ENCODE results near the gene DYNLL2. TPM values are rescaled to one million over a fixed set of nuclear protein-coding genes. Genes with fewer than 3 reads are reported as not detected.
"Not testable (repeated sequence)": the region's sequence is repeated elsewhere in the genome, so short reads cannot be mapped to it uniquely, and the experiment has no call there.

DYNLL2 gene
- total RNA-seq, result 81.4 TPM
- long read RNA-seq, full-length matches to known transcripts, result 2 of 18 reads
- long read RNA-seq, partial matches to known transcripts, result 0 of 18 reads
- long read RNA-seq, other reads (novel, unspliced or antisense), result 16 of 18 reads

- ATAC-seq (peak; percentile 94), DNase-seq (ENCODE audit: missing footprints) (peak; percentile 98)
- intact Hi-C loops (cut with DNase I), result loop anchor here (1.0 kb wide), 1 partner anchor 76 kb away; the partner anchor contains the start of gene SRSF1
Measured at GRCh38 chr17:58082870-58083490, at the start of gene DYNLL2. DYNLL2 (plus strand) TSS chr17:58083419; CDS start chr17:58087091, 3,672 bp downstream.

GRCh38 chr17:58039975-58040374 is 43.2 kb upstream of the DYNLL2 start:
- DNase-seq (ENCODE audit: missing footprints), result no peak
- no peak for ATAC-seq
- intact Hi-C loops (cut with DNase I), result no loop called here

- intact Hi-C loops (cut with DNase I), result no loop called here
- DNase-seq (ENCODE audit: missing footprints), result no peak
- no peak for ATAC-seq
Measured at GRCh38 chr17:58040386-58040785, 42.8 kb upstream of the DYNLL2 start.

- DNase-seq (ENCODE audit: missing footprints), result no peak
- ATAC-seq, result no peak
- intact Hi-C loops (cut with DNase I), result no loop called here
Measured at GRCh38 chr17:58041161-58041560, 42.1 kb upstream of the DYNLL2 start.

- ATAC-seq (no peak), DNase-seq (ENCODE audit: missing footprints) (no peak)
- intact Hi-C loops (cut with DNase I), result no loop called here
Measured at GRCh38 chr17:58043221-58044181, 39.7 kb upstream of the DYNLL2 start.

- intact Hi-C loops (cut with DNase I); ATAC-seq; DNase-seq (ENCODE audit: missing footprints): not testable (repeated sequence)
Measured at GRCh38 chr17:58044256-58044655, 39.0 kb upstream of the DYNLL2 start.

- peak; percentile 75 for ATAC-seq
- no peak for DNase-seq (ENCODE audit: missing footprints)
- intact Hi-C loops (cut with DNase I), result loop anchor here (5.0 kb wide), 1 partner anchor 239 kb away; no protein-coding TSS in a partner anchor
Measured at GRCh38 chr17:58046239-58047094, 36.8 kb upstream of the DYNLL2 start.

- intact Hi-C loops (cut with DNase I), result loop anchor here (5.0 kb wide), 1 partner anchor 240 kb away; no protein-coding TSS in a partner anchor
- ATAC-seq (no peak), DNase-seq (ENCODE audit: missing footprints) (no peak)
Measured at GRCh38 chr17:58047376-58048150, 35.7 kb upstream of the DYNLL2 start.

- ATAC-seq, result no peak
- intact Hi-C loops (cut with DNase I), result loop anchor here (5.0 kb wide), 1 partner anchor 242 kb away; no protein-coding TSS in a partner anchor
- no peak for DNase-seq (ENCODE audit: missing footprints)
Measured at GRCh38 chr17:58049533-58049932, 33.7 kb upstream of the DYNLL2 start.

- DNase-seq (ENCODE audit: missing footprints) (no peak), ATAC-seq (no peak)
- intact Hi-C loops (cut with DNase I), result no loop called here
Measured at GRCh38 chr17:58050966-58051365, 32.3 kb upstream of the DYNLL2 start.

- ATAC-seq (no peak), DNase-seq (ENCODE audit: missing footprints) (no peak)
- intact Hi-C loops (cut with DNase I), result no loop called here
Measured at GRCh38 chr17:58051468-58051867, 31.8 kb upstream of the DYNLL2 start.

- intact Hi-C loops (cut with DNase I), result no loop called here
- no peak for DNase-seq (ENCODE audit: missing footprints)
- peak; percentile 26 for ATAC-seq
Measured at GRCh38 chr17:58052407-58052806, 30.8 kb upstream of the DYNLL2 start.

- ATAC-seq (no peak), DNase-seq (ENCODE audit: missing footprints) (no peak)
- intact Hi-C loops (cut with DNase I), result no loop called here
Measured at GRCh38 chr17:58052945-58053715, 30.1 kb upstream of the DYNLL2 start.

GRCh38 chr17:58054641-58055040 is 28.6 kb upstream of the DYNLL2 start:
- ATAC-seq, result no peak
- no peak for DNase-seq (ENCODE audit: missing footprints)
- intact Hi-C loops (cut with DNase I), result no loop called here

- intact Hi-C loops (cut with DNase I), result no loop called here
- no peak for ATAC-seq
- no peak for DNase-seq (ENCODE audit: missing footprints)
Measured at GRCh38 chr17:58056476-58056875, 26.7 kb upstream of the DYNLL2 start.

- DNase-seq (ENCODE audit: missing footprints), result no peak
- ATAC-seq, result no peak
- intact Hi-C loops (cut with DNase I), result no loop called here
Measured at GRCh38 chr17:58059141-58059540, 24.1 kb upstream of the DYNLL2 start.

GRCh38 chr17:58060596-58061191 is 22.5 kb upstream of the DYNLL2 start:
- intact Hi-C loops (cut with DNase I), result no loop called here
- DNase-seq (ENCODE audit: missing footprints) (peak; percentile 85), ATAC-seq (peak; percentile 88)

Measured in Right ventricle myocardium inferior (tissue), 1 donor.